ENCODE data around the gene BMPR1B.
A peak's percentile ranks its signal among the peaks of the same experiment; 100 is the strongest.
"Not testable (repeated sequence)": the region's sequence is repeated elsewhere in the genome, so short reads cannot be mapped to it uniquely, and the experiment has no call there.

BMPR1B gene

DNA sequence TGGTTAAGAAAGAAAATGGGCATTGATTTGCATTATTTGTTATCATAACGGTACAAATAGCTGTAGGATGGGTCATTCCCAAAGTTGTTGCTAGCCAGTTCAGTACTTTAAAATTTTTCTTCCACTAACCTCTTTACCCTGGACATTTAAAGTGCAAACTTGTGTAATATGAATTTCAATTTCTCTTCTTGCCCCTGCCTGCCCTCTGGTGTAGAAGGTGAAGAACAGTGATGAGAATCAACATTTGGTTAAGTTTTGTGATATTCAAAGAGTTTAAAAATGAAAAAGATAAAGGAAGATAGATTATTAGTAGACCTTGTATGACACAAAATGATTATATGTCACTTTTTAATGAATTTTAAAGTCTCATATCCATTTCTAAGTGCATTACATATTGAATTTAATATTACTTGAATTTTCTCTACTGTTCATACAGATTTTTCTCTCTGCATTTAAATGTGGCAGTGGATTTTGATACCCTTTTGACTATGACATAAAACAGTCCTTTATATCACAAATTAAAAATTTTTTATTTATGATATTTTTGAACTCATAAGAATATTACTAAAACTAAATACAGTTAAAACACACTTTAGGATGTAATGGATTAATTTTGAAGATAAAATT lies 337.7 kb downstream of the BMPR1B start:
- DNase-seq: no peak

DNA sequence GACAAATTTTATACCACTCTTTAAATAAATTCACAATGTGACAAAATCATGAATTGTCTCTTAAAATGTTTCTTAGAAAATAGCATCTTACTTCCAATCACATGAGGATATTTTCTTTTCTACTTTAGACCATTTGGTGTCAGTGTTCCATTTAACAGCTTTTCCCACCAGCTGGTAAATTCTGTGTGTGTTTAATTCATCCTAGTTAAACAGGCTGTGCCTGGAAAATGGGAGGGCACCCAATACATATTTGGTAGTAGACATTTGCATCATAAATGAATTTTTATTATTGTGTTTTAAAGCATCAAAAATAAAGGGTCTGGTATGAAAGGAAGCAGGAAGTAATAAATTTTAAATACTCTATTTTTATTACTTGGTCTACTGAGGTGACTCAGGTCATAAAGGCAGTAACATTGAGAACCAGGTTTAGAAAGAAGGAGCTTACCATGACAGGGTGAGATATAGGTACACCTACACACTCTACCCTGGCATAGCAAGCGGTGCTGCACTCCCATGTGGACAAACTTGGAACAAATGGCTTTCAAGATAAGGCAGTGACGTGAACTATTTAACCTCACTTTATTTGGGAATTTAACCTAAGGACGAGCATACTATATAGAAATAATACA lies 344.5 kb downstream of the BMPR1B start:
- DNase-seq: no peak

DNA sequence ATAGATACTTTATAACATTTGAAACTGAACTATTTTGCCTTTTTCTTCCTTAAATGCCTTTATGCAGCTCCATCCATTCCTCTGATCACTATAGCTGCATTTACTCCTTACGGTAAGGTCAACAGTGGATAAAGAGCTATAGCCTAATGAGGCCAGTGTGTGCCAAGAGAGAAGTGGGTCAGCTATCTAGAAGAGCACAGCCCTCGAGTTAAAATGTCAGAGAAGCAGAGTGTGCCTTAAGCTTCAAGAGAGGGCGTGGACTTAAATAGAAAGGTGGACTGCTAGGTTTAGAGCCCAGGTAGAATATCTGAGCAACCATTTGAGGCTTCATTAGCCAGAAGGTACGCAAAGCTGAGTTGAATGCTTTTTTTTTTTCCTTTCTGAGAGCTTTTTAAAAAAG lies 347.4 kb downstream of the BMPR1B start:
- DNase-seq: no peak

DNA sequence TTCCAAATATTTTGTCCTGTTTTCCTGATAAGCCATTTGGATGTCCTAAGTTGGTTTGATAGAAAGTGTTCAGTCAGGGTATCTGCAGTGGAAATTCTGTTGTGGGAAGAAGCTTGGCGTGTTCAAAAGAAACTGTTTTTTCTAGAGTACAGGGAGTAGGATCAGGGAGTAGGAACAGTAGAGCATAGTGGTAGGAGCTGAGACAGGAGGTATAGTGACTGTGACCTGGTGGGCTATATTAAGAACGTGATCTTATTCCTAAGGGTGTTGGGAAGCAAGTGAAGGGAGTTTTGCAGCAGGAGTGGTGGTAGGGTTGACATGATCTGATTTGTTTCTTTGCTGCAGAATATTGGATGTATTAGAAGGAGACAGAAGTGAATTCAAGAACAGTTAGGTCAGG lies 348.2 kb downstream of the BMPR1B start:
- DNase-seq: no peak

DNA sequence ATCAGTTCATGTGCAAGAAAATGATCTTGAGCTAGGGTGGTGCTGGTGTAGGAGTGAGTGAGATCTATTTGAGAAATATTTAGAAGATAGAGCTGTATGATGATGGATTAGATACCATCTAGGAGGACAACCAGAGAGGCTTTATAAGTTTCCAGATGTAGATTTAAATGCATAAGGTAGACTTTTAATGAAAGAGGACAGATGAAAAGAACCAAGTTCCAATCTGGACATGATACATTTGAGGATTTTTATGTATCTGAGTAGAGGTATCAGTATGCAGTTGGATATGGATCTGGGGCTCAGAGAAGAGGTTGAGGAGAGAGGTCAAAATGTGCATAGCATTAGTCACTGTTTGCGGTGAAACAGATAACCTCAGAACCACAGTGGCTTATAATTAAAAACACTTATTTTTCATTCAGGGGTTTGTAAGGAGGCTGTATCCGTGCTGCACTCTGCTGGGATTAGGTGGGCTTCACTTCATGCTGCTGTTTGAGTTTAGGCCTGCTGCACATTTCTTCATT lies 348.7 kb downstream of the BMPR1B start:
- no peak for DNase-seq

DNA sequence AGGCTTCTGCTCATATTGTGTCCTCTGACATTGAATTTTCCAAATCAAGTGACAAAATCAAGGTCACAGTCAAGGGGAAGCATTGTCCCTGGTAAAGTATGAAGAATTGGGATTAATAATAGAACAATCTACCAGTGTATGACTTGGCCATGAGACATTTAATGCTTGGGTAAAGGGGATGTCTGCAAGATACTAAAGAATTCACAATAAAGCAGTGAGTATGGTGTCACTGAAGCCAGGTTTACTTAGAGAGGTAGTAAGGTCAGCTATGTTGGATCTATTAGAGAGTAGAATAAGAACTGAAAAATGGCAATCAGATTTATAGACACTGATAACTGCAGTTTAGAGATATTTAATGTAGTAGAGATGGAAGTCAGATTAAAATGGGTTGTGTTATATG lies 349.2 kb downstream of the BMPR1B start:
- no peak for DNase-seq

DNA sequence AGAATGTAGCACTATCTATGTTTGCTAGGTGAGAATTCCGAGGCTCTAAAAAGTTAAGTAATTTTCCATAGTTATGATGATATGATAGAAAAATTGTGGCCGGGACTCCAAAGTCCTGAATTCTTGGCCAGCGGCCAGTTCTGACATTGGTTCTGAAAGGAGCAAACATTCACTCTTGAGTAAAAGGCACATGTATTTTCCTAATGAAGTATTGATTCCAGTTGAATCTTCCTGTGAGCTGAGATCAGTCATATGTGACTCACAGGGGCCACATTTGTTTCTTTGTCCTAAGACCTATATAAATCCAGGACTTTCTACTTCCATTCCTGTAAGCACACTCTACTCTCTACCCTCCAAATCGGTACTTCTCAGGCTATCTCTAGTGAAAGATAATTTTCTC lies 349.9 kb downstream of the BMPR1B start:
- DNase-seq: no peak

DNA sequence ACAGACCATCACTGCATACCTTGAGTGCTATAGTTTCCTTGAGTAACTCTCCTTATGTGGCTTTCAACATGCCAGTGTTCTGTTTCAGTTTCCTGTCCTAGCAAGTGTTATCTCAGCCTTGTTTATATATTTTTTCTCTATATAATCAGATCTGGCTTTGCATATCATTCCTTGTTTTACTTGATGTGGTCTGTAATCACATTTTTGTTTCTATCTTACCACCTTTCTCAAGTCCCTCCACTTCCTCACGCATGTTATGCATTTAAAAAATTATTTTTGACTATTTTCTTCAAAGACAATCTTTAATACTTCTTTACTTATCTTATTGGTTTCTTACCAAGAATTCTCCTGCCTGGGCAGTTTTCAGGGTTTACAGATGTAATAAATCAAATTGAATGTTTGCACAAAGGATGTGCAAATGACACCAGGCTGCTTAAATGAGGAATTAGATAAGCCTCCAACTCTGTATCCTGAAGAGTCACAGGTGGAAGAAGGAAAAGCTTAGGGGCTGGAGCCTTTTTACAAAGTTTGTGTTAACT lies 351.2 kb downstream of the BMPR1B start:
- DNase-seq: no peak

DNA sequence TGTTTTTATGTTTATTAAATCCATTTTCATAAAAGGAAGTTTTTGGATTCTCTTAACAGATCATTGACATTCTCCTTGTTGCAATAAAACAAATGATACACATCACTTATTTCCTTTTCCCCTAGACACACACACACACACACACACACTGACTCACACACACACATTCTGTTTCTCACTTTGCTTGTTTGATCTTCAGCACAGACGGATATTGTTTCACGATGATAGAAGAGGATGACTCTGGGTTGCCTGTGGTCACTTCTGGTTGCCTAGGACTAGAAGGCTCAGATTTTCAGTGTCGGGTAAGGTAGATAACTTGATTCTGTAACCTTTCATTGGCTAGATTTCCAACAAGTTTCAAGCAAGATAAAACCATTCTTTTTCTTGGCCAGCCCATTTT lies 356.8 kb downstream of the BMPR1B start:
- no peak for DNase-seq

DNA sequence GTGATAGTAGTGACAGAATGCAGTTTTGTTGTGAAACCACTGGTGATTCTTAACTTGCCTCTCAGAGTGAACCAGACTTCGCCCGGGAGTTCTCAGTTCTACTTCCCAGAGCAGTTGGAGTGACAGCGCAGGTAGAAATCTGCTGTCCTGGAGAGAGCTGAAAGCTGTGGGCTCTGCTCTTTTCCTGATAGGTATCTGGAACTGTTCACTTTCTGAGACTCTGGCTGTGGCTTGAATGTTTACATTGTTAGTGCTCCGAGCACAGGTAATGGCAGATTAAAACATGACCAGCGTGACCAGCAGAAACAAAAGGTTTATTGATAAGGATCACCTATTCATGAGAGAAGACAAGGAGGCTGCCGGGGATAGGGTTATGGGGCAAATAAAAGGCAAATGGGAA lies 360.7 kb downstream of the BMPR1B start:
- DNase-seq: no peak

DNA sequence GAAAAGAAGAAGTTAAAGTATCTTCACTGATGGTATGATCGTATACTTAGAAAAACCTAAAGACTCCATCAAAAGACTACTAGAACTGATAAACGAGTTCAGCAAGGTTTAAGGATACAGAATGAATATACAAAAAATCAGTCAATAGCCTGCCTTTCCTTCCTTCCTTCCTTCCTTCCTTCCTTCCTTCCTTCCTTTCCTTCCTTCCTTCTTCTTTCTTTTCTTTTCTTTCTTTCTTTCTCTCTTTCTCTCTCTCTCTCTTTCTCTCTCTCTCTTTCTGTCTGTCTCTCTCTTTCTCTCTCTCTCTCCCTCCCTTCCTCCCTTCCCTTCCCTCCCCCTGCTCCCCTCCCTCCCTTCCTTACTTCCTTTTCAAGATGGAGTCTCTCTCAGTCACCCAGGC lies 362.7 kb downstream of the BMPR1B start:
- DNase-seq: no peak

DNA sequence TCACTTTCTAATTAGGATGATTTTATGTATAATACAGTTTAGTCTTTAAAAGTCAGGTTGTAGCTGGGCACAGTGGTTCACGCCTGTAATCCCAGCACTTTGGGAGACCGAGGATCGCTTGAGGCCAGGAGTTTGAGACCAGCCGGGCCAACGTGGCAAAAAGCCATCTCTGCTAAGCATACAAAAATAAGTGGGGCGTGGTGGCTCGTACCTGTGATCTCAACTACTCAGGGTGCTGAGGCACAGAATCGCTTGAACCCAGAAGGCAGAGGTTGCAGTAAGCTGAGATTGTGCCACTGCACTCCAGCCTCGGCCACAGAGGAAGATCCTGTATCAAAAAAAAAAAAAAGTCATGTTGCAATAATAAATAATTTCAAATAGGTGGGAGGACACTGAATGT lies 364.2 kb downstream of the BMPR1B start:
- DNase-seq: no peak

DNA sequence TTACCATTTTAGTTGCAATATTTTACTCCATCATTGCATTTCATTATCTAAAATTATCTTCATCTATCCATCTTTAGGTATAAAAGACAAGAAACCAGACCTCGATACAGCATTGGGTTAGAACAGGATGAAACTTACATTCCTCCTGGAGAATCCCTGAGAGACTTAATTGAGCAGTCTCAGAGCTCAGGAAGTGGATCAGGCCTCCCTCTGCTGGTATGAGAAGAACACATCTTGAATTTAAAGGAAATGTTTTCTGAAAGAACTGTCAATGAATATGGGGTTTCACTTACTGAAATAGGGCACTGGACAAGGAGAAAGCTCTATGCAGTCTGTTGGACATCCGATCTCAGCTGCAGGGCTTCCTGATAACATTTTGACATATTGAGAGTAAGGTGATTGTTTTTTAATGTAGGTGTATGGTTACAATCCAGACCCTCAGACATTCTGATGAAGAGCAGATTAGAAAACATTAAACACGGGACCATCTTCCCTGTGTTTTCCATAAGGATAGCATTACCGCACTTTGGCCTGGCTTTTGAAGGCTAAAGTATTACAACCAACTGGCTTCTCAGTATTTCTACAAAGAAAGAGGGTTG lies 367.2 kb downstream of the BMPR1B start:
- no peak for DNase-seq

DNA sequence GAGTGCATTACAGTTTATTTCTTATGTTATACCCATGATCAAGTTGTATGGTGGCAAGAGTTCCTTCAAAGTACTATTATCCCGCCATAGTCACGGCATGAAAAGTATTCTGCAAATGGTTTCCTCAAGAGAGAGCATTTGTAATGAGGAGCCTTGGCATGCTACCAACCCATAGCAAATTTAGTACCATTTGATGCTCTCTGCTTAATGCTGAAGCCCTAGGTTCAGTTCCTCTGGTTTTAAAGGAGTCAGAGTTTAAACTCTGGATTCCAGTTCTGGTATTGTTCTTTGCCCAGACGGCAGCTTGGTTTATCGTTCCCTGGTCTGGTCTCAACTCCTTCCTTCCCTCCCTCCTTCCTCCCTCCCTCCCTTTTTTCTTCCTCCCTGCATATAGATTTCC lies 371.3 kb downstream of the BMPR1B start:
- no peak for DNase-seq

DNA sequence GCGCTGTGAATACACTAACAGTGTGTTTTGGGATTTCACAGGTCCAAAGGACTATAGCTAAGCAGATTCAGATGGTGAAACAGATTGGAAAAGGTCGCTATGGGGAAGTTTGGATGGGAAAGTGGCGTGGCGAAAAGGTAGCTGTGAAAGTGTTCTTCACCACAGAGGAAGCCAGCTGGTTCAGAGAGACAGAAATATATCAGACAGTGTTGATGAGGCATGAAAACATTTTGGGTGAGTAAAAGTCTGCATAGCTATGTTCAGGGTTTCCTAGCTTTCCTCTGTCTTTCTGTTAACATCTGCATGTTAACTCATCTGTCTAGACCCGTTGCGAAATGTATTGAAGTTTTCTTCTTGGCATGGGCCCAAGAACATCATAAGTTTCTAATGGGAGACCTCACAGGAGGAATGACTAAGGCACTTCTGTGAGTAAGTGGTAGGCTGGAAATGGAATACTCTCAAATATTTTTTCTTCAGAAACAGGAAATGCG lies 372.1 kb downstream of the BMPR1B start:
- no peak for DNase-seq

DNA sequence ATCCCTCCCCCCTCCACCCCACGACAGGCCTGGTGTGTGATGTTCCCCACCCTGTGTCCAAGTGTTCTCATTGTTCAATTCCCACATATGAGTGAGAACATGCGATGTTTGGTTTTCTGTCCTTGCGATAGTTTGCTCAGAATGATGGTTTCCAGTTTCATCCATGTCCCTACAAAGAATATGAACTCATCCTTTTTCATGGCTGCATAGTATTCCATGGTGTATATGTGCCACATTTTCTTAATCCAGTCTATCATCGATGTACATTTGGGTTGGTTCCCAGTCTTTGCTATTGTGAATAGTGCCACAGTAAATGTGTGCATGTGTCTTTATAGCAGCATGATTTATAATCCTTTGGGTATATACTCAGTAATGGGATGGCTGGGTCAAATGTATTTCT lies 376.3 kb downstream of the BMPR1B start:
- DNase-seq: not testable (repeated sequence)

DNA sequence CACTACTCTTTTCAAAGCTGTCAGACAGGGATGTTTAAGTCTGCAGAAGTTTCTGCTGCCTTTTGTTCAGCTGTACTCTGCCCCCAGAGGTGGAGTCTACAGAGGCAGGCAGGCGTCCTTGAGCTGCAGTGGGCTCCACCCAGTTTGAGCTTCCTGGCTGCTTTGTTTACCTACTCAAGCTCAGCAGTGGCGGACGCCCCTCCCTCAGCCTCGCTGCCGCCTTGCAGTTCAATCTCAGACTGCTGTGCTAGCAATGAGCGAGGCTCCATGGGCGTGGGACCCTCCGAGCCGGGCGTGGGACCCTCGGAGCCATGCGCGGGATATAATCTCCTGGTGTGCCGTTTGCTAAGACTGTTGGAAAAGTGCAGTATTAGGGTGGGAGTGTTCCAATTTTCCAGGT lies 381.7 kb downstream of the BMPR1B start:
- DNase-seq: not testable (repeated sequence)

DNA sequence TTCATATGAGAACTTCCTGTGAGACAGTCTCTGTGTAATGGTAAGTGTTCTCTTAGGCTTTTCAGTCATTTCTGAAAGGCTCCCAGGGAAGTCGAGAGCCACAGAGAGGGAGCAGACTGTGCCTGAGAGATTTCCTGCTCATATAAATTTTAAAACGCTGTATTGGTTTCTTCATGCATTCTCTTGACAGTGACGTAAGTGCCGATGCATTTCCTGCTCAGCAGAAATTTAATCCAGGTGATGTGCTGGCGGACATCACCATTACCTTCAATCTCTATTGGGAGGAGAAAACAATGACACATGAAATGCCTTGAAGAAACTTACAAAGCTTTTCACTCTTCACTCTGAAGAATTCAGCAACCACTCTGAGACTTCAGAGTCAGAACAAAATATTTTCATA lies 383.6 kb downstream of the BMPR1B start:
- DNase-seq: no peak

DNA sequence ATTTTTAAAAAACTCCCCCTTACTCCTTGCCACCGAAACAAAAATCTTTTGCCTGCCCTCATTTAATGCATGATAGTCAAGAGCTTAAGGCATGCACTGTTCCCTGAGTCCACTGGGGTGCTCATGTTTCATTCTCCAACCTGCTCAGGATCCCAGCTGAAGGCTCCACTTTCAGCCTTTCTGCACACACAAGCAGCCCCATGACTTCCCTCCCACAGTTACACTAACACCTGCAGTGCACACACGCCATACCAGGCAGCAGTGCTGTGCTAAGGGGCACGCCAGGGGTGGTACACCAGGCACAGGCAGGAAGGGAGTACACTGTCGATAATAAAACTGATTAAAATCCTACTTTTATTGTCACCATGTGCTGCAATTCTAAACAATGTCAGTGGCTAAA lies 385.2 kb downstream of the BMPR1B start:
- no peak for DNase-seq

DNA sequence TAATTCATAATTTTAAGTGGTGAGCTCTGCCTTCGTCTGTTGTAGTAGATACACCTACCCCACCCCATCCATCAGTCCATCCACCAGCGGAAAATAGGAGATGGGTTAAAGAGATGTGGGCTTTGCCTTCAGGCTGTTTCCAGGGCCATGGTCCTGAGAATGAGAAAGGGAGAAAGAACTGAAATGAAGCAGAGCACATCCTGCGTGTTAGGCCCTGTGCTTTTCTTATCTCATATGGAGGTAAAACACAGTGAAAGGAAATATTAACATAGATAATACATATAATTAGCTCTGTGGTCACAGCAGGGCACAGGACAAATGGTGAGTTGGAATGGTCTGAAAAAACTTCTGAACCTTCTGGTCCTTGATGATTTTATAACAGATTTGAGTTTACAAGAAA lies 393.5 kb downstream of the BMPR1B start:
- no peak for DNase-seq

DNA sequence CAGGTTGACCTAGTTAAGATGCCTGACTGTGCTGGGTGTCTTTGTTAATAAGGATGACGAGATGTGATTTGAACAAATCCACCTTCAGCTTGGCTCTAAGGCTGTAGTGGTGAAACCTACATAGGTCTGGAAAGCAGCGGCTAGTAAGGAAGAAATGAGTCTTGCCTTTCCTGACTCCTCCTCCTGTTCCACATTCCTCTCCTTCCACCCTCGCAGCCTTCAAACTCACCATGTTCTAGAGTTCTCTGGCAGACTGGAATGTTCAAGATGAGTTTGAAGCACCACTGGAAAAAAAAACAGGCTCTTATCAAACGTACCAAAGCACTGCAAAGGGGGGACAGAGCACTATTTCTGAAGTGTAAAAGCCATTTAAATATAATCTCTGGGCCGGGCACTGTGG lies 395.4 kb downstream of the BMPR1B start:
- DNase-seq: no peak

DNA sequence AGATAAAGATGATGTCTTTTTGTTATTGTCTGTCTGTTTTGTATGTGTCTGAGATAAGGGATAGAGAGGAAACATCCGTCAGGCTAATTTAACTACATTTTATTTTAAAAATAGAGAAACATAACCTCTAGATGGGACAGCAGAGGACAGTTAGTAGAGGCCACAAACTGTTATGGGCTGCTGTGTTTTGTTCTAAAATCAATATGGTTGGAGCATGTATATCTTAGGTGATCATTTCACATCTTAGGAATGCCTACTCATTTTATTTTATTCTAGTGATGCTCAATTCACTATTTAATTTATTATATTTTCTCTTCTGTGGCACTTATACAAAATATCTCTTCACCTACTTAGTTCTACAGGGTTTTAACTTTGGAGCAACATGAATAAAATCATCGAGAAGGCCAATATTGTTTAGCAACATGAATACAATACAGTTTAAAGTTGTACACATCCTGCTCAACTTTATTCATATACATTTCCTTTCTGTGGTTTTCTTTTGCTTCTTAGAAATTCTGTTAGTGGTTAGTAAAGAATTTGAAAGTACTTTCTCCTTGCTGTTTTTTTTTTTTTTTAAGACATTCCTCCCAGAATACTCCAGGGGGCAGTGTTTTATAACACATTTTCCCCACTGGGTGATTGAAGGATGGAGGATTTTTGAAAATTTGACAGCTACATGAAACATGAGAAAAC lies 398.1 kb downstream of the BMPR1B start:
- peak; percentile 51 for DNase-seq

DNA sequence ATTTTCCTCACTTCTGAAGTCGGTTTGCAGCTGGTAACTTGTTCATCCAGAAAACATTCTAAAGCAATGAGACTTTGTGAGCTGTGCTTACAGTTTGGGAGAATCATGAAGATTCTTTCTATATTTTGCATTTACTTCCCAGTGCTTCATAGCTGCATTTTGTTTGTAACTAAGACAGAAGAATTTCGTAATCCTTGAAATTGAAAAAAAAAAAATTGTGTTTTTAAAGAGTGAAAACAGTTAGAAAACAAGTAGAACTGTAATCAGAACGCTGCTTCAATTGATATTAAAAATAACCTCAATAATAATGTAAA lies 398.7 kb downstream of the BMPR1B start:
- DNase-seq: no peak

DNA sequence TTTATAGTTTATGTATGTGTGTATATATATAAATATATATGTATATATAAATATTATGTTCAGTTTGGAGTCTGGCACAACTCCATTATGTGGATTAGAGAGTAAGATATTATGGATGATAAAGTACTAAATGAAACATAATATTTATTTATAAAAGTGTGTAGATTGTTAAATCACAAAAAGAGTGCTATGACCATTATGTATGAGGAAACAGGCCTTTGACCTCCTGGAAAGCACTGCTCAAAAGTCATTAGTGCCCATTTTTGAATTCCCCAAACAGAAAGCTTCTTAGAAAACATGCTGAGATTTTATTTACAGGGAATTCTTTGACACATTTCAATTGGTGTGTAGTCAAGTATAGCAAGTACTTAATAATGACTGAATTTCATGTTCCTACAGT lies 399.8 kb downstream of the BMPR1B start:
- no peak for DNase-seq

Data from CD4-positive, alpha-beta T cell treated with Interleukin-17A for 1 hour (primary cell).